WTC11 (cell line): ENCODE results near the gene SNAPC4. TPM values are rescaled to one million over a fixed set of nuclear protein-coding genes. Genes with fewer than 3 reads are reported as not detected.

Experiments
- ELF4 ChIP-seq: sonication (generic); formaldehyde crosslinking; IDR thresholded peaks from 2 replicates; pipeline ENCODE4 v1.8.1; 2022; ENCODE audit warnings: low read depth, mild to moderate bottlenecking, moderate library complexity, missing genetic modification reagents
- FOXP1 ChIP-seq: sonication (generic); formaldehyde crosslinking; IDR thresholded peaks from 2 replicates; pipeline ENCODE4 v1.8.0; 2022; ENCODE audit warnings: missing genetic modification reagents, mild to moderate bottlenecking, moderate library complexity, borderline replicate concordance
- GRHL2 ChIP-seq: fragments of 250-450 bp; sonication (Bioruptor Pico); IDR thresholded peaks from 2 replicates; pipeline ENCODE4 v1.8.0; 2022; ENCODE audit warnings: mild to moderate bottlenecking, moderate library complexity; ENCODE audit not compliant: insufficient replicate concordance, severe bottlenecking
- PRRX2 ChIP-seq: fragments of 250-450 bp; sonication (Bioruptor Pico); IDR thresholded peaks from 2 replicates; pipeline ENCODE4 v1.8.0; 2021; ENCODE audit warnings: mild to moderate bottlenecking
- SP1 ChIP-seq: sonication (generic); formaldehyde crosslinking; conservative IDR thresholded peaks from 2 replicates; pipeline ENCODE4 v1.8.1; 2022; ENCODE audit warnings: missing genetic modification reagents
- TEAD1 ChIP-seq: sonication (generic); formaldehyde crosslinking; IDR thresholded peaks from 2 replicates; pipeline ENCODE4 v1.8.0; 2022; ENCODE audit warnings: mild to moderate bottlenecking, missing genetic modification reagents
- TEAD4 ChIP-seq: sonication (generic); formaldehyde crosslinking; IDR thresholded peaks from 2 replicates; pipeline ENCODE4 v1.8.0; 2022; ENCODE audit warnings: mild to moderate bottlenecking, missing genetic modification reagents
- ZNF317 ChIP-seq: sonication (generic); formaldehyde crosslinking; IDR thresholded peaks from 2 replicates; pipeline ENCODE4 v1.8.1; 2023; ENCODE audit warnings: low read depth, mild to moderate bottlenecking, moderate library complexity, missing genetic modification reagents, borderline replicate concordance
- ZNF396 ChIP-seq: fragments of 250-450 bp; sonication (Bioruptor Pico); IDR thresholded peaks from 2 replicates; pipeline ENCODE4 v1.8.0; 2021; ENCODE audit warnings: mild to moderate bottlenecking, moderate library complexity, borderline replicate concordance
- ZNF423 ChIP-seq: fragments of 250-450 bp; sonication (Bioruptor Pico); IDR thresholded peaks from 2 replicates; pipeline ENCODE4 v2.1.2; 2022; ENCODE audit warnings: mild to moderate bottlenecking, moderate library complexity
- total RNA-seq: library from RNA; stranded (reverse); gene quantifications from 3 replicates; pipeline ENCODE4 v1.2.3, GENCODE V29; 2021
- TF ChIP-seq, protein P1 (sequence below): sonication (generic); formaldehyde crosslinking; IDR thresholded peaks from 2 replicates; pipeline ENCODE4 v1.8.1; 2022; ENCODE audit warnings: low read depth, mild to moderate bottlenecking, moderate library complexity, missing genetic modification reagents, borderline replicate concordance
- TF ChIP-seq, protein P2 (sequence below): sonication (generic); formaldehyde crosslinking; IDR thresholded peaks from 2 replicates; pipeline ENCODE4 v1.8.0; 2022; ENCODE audit warnings: mild to moderate bottlenecking, missing genetic modification reagents
- TF ChIP-seq, protein P3 (sequence below): fragments of 250-450 bp; sonication (Bioruptor Pico); IDR thresholded peaks from 2 replicates; pipeline ENCODE4 v1.9.0; 2021; ENCODE audit warnings: mild to moderate bottlenecking, borderline replicate concordance
- TF ChIP-seq, protein P4 (sequence below): fragments of 250-450 bp; sonication (Bioruptor Pico); IDR thresholded peaks from 2 replicates; pipeline ENCODE4 v1.9.0; 2021; ENCODE audit warnings: moderate library complexity, mild to moderate bottlenecking, inconsistent platforms, borderline replicate concordance
- TF ChIP-seq, protein P5 (sequence below): fragments of 250-450 bp; sonication (Bioruptor Pico); IDR thresholded peaks from 2 replicates; pipeline ENCODE4 v1.9.0; 2021; ENCODE audit warnings: mild to moderate bottlenecking
- TF ChIP-seq, protein P6 (sequence below): sonication (generic); formaldehyde crosslinking; IDR thresholded peaks from 2 replicates; pipeline ENCODE4 v1.8.0; 2023; ENCODE audit warnings: missing genetic modification reagents
- TF ChIP-seq, protein P7 (sequence below): sonication (generic); formaldehyde crosslinking; IDR thresholded peaks from 2 replicates; pipeline ENCODE4 v1.8.1; 2022; ENCODE audit warnings: mild to moderate bottlenecking, missing genetic modification reagents, moderate library complexity, borderline replicate concordance
- TF ChIP-seq, protein P8 (sequence below): sonication (generic); formaldehyde crosslinking; IDR thresholded peaks from 2 replicates; pipeline ENCODE4 v1.8.1; 2022; ENCODE audit warnings: missing genetic modification reagents, borderline replicate concordance
- TF ChIP-seq, protein P9 (sequence below): sonication (generic); formaldehyde crosslinking; IDR thresholded peaks from 2 replicates; pipeline ENCODE4 v1.8.1; 2022; ENCODE audit warnings: mild to moderate bottlenecking, moderate library complexity, missing genetic modification reagents
- TF ChIP-seq, protein P10 (sequence below): sonication (generic); formaldehyde crosslinking; IDR thresholded peaks from 2 replicates; pipeline ENCODE4 v1.8.1; 2023; ENCODE audit warnings: mild to moderate bottlenecking, moderate library complexity, missing genetic modification reagents

Gene SNAPC4
- total RNA-seq, 1 experiment from 2014 or later = 22.8 TPM

DNA sequence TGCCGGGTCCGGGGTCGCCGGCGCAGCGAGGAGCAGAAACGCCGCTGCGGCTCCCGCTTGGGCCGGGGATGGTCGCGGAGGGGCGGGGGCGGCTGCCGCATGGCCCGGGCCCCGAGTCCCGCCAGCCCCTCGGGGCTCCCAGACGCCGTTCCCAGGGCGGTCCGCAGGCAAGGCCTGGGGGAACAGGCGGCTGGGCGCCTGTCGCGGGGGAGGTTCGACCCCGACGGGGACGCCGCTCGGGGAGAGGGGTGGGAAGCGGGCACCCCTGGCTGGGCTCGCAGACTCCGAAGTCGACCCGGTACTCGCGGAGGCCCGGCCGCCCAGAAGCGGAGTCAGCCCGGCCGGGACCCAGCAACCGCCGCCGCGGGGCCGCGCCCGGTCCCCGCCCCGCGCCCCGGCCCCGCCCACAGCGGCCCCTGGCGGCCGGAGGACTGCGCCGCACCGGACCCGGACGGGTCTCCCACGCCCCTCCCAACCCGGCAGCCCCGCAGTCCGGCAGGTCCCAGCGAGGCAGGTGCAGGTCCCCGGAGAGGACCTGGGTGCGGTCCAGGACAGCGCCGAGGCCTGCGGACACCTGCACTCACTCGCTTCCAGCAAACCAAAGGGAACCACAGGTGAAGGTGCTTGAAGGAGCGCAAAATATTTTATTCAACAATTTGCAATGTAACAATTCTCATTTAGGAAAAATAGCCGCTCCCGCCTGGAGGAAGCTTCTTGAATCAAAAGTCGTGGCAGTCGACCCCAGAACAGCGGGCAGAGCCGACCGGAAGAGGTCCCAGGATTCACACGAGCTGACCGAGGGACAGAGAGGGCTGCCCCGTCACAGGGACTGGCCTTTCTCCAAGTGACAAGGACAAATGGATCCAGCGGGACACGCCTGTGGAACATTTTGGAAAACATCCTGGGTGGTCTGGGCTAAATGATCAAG lies 39.8 kb upstream of the SNAPC4 start, which contains the start of gene INPP5E (continued):
- TF ChIP-seq ZNF317 (CRISPR knock-in tag) (no peak), ZNF396 (CRISPR knock-in tag) (no peak), ELF4 (CRISPR knock-in tag) (no peak), PRRX2 (CRISPR knock-in tag) (no peak), TEAD4 (CRISPR knock-in tag) (no peak), GRHL2 (CRISPR knock-in tag) (no peak), SP1 (CRISPR knock-in tag) (peak; percentile 75), TEAD1 (CRISPR knock-in tag) (no peak), FOXP1 (CRISPR knock-in tag) (peak; percentile 83), ZNF423 (CRISPR knock-in tag) (no peak)
- TF ChIP-seq, protein P1, sequence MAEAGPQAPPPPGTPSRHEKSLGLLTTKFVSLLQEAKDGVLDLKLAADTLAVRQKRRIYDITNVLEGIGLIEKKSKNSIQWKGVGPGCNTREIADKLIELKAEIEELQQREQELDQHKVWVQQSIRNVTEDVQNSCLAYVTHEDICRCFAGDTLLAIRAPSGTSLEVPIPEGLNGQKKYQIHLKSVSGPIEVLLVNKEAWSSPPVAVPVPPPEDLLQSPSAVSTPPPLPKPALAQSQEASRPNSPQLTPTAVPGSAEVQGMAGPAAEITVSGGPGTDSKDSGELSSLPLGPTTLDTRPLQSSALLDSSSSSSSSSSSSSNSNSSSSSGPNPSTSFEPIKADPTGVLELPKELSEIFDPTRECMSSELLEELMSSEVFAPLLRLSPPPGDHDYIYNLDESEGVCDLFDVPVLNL = peak; percentile 44; the same call in 1 of the 2 replicates
- TF ChIP-seq, protein P2, sequence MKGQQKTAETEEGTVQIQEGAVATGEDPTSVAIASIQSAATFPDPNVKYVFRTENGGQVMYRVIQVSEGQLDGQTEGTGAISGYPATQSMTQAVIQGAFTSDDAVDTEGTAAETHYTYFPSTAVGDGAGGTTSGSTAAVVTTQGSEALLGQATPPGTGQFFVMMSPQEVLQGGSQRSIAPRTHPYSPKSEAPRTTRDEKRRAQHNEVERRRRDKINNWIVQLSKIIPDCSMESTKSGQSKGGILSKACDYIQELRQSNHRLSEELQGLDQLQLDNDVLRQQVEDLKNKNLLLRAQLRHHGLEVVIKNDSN (CRISPR knock-in tag) = no peak
- TF ChIP-seq, protein P3, sequence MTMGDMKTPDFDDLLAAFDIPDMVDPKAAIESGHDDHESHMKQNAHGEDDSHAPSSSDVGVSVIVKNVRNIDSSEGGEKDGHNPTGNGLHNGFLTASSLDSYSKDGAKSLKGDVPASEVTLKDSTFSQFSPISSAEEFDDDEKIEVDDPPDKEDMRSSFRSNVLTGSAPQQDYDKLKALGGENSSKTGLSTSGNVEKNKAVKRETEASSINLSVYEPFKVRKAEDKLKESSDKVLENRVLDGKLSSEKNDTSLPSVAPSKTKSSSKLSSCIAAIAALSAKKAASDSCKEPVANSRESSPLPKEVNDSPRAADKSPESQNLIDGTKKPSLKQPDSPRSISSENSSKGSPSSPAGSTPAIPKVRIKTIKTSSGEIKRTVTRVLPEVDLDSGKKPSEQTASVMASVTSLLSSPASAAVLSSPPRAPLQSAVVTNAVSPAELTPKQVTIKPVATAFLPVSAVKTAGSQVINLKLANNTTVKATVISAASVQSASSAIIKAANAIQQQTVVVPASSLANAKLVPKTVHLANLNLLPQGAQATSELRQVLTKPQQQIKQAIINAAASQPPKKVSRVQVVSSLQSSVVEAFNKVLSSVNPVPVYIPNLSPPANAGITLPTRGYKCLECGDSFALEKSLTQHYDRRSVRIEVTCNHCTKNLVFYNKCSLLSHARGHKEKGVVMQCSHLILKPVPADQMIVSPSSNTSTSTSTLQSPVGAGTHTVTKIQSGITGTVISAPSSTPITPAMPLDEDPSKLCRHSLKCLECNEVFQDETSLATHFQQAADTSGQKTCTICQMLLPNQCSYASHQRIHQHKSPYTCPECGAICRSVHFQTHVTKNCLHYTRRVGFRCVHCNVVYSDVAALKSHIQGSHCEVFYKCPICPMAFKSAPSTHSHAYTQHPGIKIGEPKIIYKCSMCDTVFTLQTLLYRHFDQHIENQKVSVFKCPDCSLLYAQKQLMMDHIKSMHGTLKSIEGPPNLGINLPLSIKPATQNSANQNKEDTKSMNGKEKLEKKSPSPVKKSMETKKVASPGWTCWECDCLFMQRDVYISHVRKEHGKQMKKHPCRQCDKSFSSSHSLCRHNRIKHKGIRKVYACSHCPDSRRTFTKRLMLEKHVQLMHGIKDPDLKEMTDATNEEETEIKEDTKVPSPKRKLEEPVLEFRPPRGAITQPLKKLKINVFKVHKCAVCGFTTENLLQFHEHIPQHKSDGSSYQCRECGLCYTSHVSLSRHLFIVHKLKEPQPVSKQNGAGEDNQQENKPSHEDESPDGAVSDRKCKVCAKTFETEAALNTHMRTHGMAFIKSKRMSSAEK (CRISPR knock-in tag) = no peak
- TF ChIP-seq, protein P4, sequence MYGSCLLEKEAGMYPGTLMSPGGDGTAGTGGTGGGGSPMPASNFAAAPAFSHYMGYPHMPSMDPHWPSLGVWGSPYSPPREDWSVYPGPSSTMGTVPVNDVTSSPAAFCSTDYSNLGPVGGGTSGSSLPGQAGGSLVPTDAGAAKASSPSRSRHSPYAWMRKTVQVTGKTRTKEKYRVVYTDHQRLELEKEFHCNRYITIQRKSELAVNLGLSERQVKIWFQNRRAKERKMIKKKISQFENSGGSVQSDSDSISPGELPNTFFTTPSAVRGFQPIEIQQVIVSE (CRISPR knock-in tag) = no peak
- TF ChIP-seq, protein P5, sequence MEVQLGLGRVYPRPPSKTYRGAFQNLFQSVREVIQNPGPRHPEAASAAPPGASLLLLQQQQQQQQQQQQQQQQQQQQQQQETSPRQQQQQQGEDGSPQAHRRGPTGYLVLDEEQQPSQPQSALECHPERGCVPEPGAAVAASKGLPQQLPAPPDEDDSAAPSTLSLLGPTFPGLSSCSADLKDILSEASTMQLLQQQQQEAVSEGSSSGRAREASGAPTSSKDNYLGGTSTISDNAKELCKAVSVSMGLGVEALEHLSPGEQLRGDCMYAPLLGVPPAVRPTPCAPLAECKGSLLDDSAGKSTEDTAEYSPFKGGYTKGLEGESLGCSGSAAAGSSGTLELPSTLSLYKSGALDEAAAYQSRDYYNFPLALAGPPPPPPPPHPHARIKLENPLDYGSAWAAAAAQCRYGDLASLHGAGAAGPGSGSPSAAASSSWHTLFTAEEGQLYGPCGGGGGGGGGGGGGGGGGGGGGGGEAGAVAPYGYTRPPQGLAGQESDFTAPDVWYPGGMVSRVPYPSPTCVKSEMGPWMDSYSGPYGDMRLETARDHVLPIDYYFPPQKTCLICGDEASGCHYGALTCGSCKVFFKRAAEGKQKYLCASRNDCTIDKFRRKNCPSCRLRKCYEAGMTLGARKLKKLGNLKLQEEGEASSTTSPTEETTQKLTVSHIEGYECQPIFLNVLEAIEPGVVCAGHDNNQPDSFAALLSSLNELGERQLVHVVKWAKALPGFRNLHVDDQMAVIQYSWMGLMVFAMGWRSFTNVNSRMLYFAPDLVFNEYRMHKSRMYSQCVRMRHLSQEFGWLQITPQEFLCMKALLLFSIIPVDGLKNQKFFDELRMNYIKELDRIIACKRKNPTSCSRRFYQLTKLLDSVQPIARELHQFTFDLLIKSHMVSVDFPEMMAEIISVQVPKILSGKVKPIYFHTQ = no peak
- TF ChIP-seq, protein P6, sequence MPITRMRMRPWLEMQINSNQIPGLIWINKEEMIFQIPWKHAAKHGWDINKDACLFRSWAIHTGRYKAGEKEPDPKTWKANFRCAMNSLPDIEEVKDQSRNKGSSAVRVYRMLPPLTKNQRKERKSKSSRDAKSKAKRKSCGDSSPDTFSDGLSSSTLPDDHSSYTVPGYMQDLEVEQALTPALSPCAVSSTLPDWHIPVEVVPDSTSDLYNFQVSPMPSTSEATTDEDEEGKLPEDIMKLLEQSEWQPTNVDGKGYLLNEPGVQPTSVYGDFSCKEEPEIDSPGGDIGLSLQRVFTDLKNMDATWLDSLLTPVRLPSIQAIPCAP (CRISPR knock-in tag) = no peak
- TF ChIP-seq, protein P7, sequence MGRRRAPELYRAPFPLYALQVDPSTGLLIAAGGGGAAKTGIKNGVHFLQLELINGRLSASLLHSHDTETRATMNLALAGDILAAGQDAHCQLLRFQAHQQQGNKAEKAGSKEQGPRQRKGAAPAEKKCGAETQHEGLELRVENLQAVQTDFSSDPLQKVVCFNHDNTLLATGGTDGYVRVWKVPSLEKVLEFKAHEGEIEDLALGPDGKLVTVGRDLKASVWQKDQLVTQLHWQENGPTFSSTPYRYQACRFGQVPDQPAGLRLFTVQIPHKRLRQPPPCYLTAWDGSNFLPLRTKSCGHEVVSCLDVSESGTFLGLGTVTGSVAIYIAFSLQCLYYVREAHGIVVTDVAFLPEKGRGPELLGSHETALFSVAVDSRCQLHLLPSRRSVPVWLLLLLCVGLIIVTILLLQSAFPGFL (CRISPR knock-in tag) = no peak
- TF ChIP-seq, protein P8, sequence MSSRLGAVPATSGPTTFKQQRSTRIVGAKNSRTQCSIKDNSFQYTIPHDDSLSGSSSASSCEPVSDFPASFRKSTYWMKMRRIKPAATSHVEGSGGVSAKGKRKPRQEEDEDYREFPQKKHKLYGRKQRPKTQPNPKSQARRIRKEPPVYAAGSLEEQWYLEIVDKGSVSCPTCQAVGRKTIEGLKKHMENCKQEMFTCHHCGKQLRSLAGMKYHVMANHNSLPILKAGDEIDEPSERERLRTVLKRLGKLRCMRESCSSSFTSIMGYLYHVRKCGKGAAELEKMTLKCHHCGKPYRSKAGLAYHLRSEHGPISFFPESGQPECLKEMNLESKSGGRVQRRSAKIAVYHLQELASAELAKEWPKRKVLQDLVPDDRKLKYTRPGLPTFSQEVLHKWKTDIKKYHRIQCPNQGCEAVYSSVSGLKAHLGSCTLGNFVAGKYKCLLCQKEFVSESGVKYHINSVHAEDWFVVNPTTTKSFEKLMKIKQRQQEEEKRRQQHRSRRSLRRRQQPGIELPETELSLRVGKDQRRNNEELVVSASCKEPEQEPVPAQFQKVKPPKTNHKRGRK = no peak
- TF ChIP-seq, protein P9, sequence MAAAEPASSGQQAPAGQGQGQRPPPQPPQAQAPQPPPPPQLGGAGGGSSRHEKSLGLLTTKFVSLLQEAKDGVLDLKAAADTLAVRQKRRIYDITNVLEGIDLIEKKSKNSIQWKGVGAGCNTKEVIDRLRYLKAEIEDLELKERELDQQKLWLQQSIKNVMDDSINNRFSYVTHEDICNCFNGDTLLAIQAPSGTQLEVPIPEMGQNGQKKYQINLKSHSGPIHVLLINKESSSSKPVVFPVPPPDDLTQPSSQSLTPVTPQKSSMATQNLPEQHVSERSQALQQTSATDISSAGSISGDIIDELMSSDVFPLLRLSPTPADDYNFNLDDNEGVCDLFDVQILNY (CRISPR knock-in tag) = no peak
- TF ChIP-seq, protein P10, sequence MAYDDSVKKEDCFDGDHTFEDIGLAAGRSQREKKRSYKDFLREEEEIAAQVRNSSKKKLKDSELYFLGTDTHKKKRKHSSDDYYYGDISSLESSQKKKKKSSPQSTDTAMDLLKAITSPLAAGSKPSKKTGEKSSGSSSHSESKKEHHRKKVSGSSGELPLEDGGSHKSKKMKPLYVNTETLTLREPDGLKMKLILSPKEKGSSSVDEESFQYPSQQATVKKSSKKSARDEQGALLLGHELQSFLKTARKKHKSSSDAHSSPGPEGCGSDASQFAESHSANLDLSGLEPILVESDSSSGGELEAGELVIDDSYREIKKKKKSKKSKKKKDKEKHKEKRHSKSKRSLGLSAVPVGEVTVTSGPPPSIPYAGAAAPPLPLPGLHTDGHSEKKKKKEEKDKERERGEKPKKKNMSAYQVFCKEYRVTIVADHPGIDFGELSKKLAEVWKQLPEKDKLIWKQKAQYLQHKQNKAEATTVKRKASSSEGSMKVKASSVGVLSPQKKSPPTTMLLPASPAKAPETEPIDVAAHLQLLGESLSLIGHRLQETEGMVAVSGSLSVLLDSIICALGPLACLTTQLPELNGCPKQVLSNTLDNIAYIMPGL = no peak
